Tibial nerve (tissue), 4 donors: ENCODE measurements around the gene POLK.

Source experiments
- EP300 ChIP-seq, 2 donors: sonication (generic); formaldehyde crosslinking; IDR thresholded peaks; one replicate each; pipeline ENCODE4 v1.6.1; 2017; ENCODE audit warnings: antibody characterized with exemption in 2 of 2, mild to moderate bottlenecking in 1 of 2
- POLR2A ChIP-seq, 2 donors: fragments of 450-650 bp; IDR thresholded peaks; one replicate each; pipeline ENCODE4 v1.6.1; 2017; ENCODE audit warnings: antibody characterized with exemption in 2 of 2, mild to moderate bottlenecking in 2 of 2, moderate library complexity in 2 of 2
- TF ChIP-seq, protein P1 (sequence below), 5 experiments: fragments of 200-600 bp in 3 of 5; fragments of 450-650 bp in 2 of 5; sonication (generic) in 3 of 5; IDR thresholded peaks; one replicate each; pipeline ENCODE4 v1.5.1; 2016 to 2019; ENCODE audit warnings: antibody characterized with exemption in 5 of 5, mild to moderate bottlenecking in 3 of 5, moderate library complexity in 2 of 5

DNA sequence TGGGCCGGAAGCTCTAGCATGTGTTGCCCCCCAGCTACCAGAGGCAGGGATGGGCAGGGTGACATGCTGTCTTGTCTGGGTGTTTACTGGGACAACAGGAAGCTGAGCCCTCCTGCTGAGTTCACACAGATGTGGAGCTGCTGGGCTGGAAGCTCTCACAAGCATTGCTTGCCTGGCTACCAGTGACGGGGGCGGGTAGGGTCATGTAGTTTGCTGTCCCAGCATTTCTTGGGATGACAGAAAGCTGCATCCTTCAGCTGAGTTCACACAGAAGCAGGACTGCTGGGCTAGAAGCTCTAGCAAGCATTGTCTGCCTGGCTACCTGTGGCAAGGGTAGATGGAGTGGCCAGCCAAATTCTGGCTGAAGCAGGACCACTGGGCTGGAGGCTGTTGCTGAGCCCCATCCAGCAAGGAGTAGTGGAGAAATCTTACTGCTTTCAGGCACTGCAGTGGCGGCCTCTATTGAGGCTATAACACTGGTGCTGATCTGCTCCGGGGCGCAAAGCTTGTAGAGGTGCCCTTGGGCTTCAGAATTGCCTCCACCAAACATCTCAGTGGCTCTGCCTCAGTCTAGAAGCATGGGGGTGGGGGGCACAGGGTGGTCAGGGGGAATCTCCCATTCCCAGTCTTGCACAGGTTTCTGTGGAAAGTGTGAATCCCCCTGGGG is 25.1 kb downstream of the POLK start:
- TF ChIP-seq, protein P1, sequence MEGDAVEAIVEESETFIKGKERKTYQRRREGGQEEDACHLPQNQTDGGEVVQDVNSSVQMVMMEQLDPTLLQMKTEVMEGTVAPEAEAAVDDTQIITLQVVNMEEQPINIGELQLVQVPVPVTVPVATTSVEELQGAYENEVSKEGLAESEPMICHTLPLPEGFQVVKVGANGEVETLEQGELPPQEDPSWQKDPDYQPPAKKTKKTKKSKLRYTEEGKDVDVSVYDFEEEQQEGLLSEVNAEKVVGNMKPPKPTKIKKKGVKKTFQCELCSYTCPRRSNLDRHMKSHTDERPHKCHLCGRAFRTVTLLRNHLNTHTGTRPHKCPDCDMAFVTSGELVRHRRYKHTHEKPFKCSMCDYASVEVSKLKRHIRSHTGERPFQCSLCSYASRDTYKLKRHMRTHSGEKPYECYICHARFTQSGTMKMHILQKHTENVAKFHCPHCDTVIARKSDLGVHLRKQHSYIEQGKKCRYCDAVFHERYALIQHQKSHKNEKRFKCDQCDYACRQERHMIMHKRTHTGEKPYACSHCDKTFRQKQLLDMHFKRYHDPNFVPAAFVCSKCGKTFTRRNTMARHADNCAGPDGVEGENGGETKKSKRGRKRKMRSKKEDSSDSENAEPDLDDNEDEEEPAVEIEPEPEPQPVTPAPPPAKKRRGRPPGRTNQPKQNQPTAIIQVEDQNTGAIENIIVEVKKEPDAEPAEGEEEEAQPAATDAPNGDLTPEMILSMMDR (IDR thresholded peaks at IDR 0.05): no peak
- TF ChIP-seq POLR2A (IDR thresholded peaks at IDR 0.05) (no peak), EP300 (IDR thresholded peaks at IDR 0.05) (no peak)
